ENCODE measurements around the gene KLHDC4.

DNA sequence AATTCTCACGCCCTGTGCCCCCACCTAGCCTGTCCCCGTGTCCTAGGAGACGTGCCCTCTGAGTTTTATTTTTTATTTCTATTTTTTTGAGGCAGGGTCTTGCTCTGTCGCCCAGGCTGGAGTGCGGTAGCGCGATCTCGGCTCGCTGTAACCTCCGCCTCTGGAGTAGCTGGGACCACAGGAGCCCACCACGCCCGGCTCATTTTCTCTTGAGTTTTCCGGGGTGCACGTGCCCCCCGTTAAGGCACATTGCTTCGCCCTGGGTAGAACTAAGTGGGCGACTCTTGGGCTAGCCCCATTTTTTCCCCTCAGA, 655 bp upstream of the KLHDC4 start:
- TF ChIP-seq EZH2 (IDR thresholded peaks at IDR 0.05; ENCODE audit: low read length, unreplicated experiment) = no peak
- TF ChIP-seq, protein P1, sequence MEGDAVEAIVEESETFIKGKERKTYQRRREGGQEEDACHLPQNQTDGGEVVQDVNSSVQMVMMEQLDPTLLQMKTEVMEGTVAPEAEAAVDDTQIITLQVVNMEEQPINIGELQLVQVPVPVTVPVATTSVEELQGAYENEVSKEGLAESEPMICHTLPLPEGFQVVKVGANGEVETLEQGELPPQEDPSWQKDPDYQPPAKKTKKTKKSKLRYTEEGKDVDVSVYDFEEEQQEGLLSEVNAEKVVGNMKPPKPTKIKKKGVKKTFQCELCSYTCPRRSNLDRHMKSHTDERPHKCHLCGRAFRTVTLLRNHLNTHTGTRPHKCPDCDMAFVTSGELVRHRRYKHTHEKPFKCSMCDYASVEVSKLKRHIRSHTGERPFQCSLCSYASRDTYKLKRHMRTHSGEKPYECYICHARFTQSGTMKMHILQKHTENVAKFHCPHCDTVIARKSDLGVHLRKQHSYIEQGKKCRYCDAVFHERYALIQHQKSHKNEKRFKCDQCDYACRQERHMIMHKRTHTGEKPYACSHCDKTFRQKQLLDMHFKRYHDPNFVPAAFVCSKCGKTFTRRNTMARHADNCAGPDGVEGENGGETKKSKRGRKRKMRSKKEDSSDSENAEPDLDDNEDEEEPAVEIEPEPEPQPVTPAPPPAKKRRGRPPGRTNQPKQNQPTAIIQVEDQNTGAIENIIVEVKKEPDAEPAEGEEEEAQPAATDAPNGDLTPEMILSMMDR (conservative IDR thresholded peaks at IDR 0.05; ENCODE audit: low read depth, low read length) = no peak
